Body of pancreas (tissue), 4 donors: ENCODE results near the gene TTYH2. TPM values are rescaled to one million over a fixed set of nuclear protein-coding genes. Genes with fewer than 3 reads are reported as not detected.

Experiments
- ATAC-seq: fragments of 150-250 bp; one replicate; pipeline ENCODE4 v1.9.1; 2016
- DNase-seq, 4 donors: peaks; one replicate each; pipeline ENCODE4 v3.0.0-alpha.2; 2019
- H3K27ac ChIP-seq, 4 donors: fragments of 200-600 bp; sonication (generic); 1 replicate in 3 of 4; 2 replicates in 1 of 4; pipeline versions ENCODE4 v1.5.1 to v1.6.1; 2016 to 2019; ENCODE audit warnings: mild to moderate bottlenecking in 1 of 4, mixed read lengths in 1 of 4, moderate library complexity in 1 of 4
- H3K27me3 ChIP-seq, 2 donors: fragments of 200-600 bp; sonication (generic); one replicate each; pipeline ENCODE4 v1.6.0; 2016; ENCODE audit warnings: mild to moderate bottlenecking in 1 of 2
- H3K36me3 ChIP-seq, 2 donors: fragments of 200-600 bp; sonication (generic); replicated peaks in 1 of 2; 2 replicates each; pipeline ENCODE4 v1.5.1; 2016; ENCODE audit warnings: low read depth in 2 of 2; ENCODE audit not compliant: insufficient read depth in 1 of 2
- H3K4me1 ChIP-seq: fragments of 200-600 bp; sonication (generic); one replicate; pipeline ENCODE4 v1.6.0; 2016
- H3K4me3 ChIP-seq, 2 donors: fragments of 200-600 bp; sonication (generic); 1 replicate in 1 of 2; 2 replicates in 1 of 2; pipeline ENCODE4 v1.5.1; 2016 to 2019
- H3K9me3 ChIP-seq, 3 donors: fragments of 200-600 bp; sonication (generic); 1 replicate in 2 of 3; 2 replicates in 1 of 3; pipeline ENCODE4 v1.5.1; 2016
- POLR2A ChIP-seq, 3 donors: fragments of 450-650 bp; IDR thresholded peaks; one replicate each; pipeline ENCODE4 v1.6.1; 2016; ENCODE audit warnings: antibody characterized with exemption in 3 of 3, mild to moderate bottlenecking in 2 of 3
- WGBS, 2 donors: methylation state at CpG; one replicate each; pipeline ENCODE4 v1.1.5; 2017; 5-methylcytosine and 5-hydroxymethylcytosine counted together
- intact Hi-C: fragments of 100-400 bp; cut with DNase I; formaldehyde crosslinking; loops from one replicate; pipeline ENCODE4 v1.15.1; 2023
- total RNA-seq, 2 donors: library from RNA; depleted of rRNA; stranded (reverse); fragments of >200 nt; gene quantifications; one replicate each; pipeline ENCODE4 v1.1.0, GENCODE V29; 2016
- TF ChIP-seq, protein P1 (sequence below), 7 experiments: fragments of 450-650 bp in 4 of 7; fragments of 200-600 bp in 3 of 7; sonication (generic) in 3 of 7; IDR thresholded peaks; one replicate each; pipeline ENCODE4 v1.5.1; 2016 to 2019; ENCODE audit warnings: antibody characterized with exemption in 7 of 7

TTYH2 gene
- total RNA-seq, 2 donors from 2014 or later = 8.0 to 14.8 TPM

DNA sequence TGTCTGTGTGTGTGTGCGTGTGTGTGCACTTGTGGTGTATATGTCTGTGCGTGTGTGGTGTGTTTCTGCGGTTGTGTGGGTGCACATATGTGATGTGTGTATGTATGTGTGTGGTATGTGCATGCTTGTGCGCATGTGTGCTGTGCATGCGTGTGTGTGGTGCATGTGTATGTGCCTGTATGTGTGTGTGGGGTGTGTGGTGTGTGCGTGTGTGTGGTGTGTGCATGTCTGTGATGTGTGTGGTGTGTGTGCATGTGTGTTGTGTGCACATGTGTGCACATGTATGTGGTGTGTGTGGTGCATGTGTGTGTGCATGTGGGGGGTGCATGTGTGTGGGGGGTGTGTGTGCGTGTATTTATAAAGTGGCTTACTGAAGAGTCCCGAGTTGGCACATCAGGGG is 37.7 kb downstream of the TTYH2 start:
- no peak for ATAC-seq
- no peaks in the 10 kb centered on the region for H3K9me3 ChIP-seq
- intact Hi-C loops = no loop called here
- H3K27ac ChIP-seq = no peak overlapping the region
- TF ChIP-seq POLR2A (IDR thresholded peaks at IDR 0.05) = no peak
- TF ChIP-seq, protein P1, sequence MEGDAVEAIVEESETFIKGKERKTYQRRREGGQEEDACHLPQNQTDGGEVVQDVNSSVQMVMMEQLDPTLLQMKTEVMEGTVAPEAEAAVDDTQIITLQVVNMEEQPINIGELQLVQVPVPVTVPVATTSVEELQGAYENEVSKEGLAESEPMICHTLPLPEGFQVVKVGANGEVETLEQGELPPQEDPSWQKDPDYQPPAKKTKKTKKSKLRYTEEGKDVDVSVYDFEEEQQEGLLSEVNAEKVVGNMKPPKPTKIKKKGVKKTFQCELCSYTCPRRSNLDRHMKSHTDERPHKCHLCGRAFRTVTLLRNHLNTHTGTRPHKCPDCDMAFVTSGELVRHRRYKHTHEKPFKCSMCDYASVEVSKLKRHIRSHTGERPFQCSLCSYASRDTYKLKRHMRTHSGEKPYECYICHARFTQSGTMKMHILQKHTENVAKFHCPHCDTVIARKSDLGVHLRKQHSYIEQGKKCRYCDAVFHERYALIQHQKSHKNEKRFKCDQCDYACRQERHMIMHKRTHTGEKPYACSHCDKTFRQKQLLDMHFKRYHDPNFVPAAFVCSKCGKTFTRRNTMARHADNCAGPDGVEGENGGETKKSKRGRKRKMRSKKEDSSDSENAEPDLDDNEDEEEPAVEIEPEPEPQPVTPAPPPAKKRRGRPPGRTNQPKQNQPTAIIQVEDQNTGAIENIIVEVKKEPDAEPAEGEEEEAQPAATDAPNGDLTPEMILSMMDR (IDR thresholded peaks at IDR 0.05) = no peak
- 85% methylated on average over 8 of the region's 8 CpGs for WGBS, 2 donors
- no peak overlapping the region for H3K4me3 ChIP-seq
- no peak for DNase-seq
- no peaks in the 10 kb centered on the region for H3K4me1 ChIP-seq
- no peaks in the 10 kb centered on the region for H3K36me3 ChIP-seq
- H3K27me3 ChIP-seq = no peaks in the 10 kb centered on the region

DNA sequence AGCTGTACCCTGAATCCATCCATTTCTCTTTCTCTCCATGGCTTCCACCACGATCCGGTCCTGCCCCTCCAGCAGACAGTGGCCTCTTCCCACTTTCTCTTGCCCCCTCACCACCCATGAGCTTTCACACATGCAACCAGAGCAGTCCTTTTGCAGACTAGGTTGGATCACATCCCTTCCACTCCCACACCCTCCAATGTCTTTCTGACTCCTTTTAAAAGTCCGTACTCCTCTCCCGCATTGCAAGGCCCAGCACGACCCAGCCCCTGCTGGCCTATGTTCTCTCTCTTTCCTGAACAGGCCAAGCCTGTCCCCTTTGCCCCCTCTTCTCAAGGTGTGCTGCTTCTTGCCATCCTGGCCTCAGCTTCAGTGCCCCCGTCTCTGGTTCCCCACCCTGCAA is 38.2 kb downstream of the TTYH2 start:
- H3K4me1 ChIP-seq = no peaks in the 10 kb centered on the region
- H3K9me3 ChIP-seq = no peaks in the 10 kb centered on the region
- 81 to 86% methylated on average over 6 of the region's 6 CpGs for WGBS, 2 donors
- H3K27me3 ChIP-seq = no peaks in the 10 kb centered on the region
- ATAC-seq (no peak), DNase-seq (no peak)
- H3K4me3 ChIP-seq = no peak overlapping the region
- intact Hi-C loops = no loop called here
- no peaks in the 10 kb centered on the region for H3K36me3 ChIP-seq
- H3K27ac ChIP-seq = no peak overlapping the region
- TF ChIP-seq POLR2A (IDR thresholded peaks at IDR 0.05) = no peak
- TF ChIP-seq, protein P1 (IDR thresholded peaks at IDR 0.05) = no peak

DNA sequence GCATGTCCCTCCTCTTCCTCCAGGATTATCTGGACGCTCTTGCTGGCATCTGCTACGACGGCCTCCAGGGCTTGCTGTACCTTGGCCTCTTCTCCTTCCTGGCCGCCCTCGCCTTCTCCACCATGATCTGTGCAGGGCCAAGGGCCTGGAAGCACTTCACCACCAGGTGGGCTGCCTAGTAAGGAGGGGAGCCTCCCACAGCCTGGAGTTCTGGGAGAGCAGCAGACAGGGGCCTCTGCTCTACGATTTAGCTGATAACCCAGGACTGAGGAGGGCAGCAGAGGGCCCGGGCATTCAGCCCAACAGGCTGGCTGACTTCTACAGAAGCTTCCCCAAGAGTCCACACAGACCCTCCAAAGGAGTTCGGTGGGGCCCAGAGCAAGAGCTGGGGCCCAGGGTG is 38.8 kb downstream of the TTYH2 start:
- Histone ChIP-seq H3K27me3 (no peaks in the 10 kb centered on the region), H3K4me3 (no peak overlapping the region), H3K27ac (no peak overlapping the region), H3K4me1 (no peaks in the 10 kb centered on the region), H3K36me3 (no peaks in the 10 kb centered on the region), H3K9me3 (no peaks in the 10 kb centered on the region)
- intact Hi-C loops = no loop called here
- TF ChIP-seq, protein P1 (IDR thresholded peaks at IDR 0.05) = no peak
- no peak for TF ChIP-seq POLR2A (IDR thresholded peaks at IDR 0.05)
- DNase-seq (no peak), ATAC-seq (no peak)
- WGBS, 2 donors = 84 to 100% methylated on average over 5 to 8 of the region's 8 CpGs

DNA sequence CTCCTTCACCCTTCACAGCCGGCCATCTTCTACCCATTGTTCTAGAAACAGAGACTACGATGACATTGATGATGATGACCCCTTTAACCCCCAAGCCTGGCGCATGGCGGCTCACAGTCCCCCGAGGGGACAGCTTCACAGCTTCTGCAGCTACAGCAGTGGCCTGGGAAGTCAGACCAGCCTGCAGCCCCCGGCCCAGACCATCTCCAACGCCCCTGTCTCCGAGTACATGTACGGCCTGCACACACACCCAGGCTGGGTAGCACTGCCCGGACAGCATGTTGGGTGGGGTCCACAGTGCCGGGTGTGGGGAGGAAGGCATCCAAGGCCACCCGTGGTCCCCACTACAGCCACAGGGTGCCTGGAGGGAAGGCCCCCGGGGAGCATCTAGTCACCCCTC is 39.7 kb downstream of the TTYH2 start:
- no peaks in the 10 kb centered on the region for H3K4me1 ChIP-seq
- no peak overlapping the region for H3K27ac ChIP-seq
- no peak for TF ChIP-seq POLR2A (IDR thresholded peaks at IDR 0.05)
- TF ChIP-seq, protein P1 (IDR thresholded peaks at IDR 0.05) = no peak
- intact Hi-C loops = no loop called here
- ATAC-seq (no peak), DNase-seq (no peak)
- no peaks in the 10 kb centered on the region for H3K36me3 ChIP-seq
- H3K27me3 ChIP-seq = no peaks in the 10 kb centered on the region
- WGBS, 2 donors = 85% methylated on average over 13 of the region's 13 CpGs; no CpG with 5 or more reads in 1 of the 2 donors
- no peaks in the 10 kb centered on the region for H3K9me3 ChIP-seq
- no peak overlapping the region for H3K4me3 ChIP-seq

DNA sequence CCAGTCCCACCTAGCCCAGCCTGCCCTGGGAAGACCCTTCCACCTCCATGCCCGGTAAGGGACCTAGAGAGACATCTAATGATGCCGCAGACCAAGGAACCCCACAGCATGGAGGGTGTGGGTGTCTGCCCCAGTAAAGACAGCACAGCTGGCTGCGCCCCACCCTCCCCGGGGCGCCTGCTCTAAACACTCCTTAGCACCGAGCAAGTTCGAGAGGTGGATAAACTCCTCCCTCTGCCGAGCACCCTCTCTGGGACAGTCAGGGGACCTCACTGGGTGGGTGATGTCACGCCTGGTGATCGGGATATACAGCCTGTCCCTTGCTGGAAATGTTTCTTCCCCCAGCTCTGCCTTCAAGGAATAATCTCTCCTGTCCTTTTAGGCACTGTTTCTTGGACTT is 43.9 kb downstream of the TTYH2 start:
- 82 to 89% methylated on average over 4 to 10 of the region's 10 CpGs for WGBS, 2 donors
- no peak overlapping the region for H3K4me3 ChIP-seq
- no peaks in the 10 kb centered on the region for H3K4me1 ChIP-seq
- ATAC-seq (no peak), DNase-seq (no peak)
- H3K9me3 ChIP-seq = no peaks in the 10 kb centered on the region
- H3K27ac ChIP-seq = no peak overlapping the region
- H3K27me3 ChIP-seq = no peaks in the 10 kb centered on the region
- TF ChIP-seq, protein P1 (IDR thresholded peaks at IDR 0.05) = no peak
- TF ChIP-seq POLR2A (IDR thresholded peaks at IDR 0.05) = no peak
- H3K36me3 ChIP-seq = no peaks in the 10 kb centered on the region
- intact Hi-C loops = no loop called here
